Ishikawa (cell line): ENCODE measurements around the gene UROD.

Experiments used
- EGR1 ChIP-seq: IDR thresholded peaks from 2 replicates; pipeline ENCODE4 v1.6.1; 2012
- EP300 ChIP-seq: IDR thresholded peaks from 2 replicates; pipeline ENCODE4 v1.6.1; 2012; ENCODE audit warnings: borderline replicate concordance
- FOXM1 ChIP-seq: IDR thresholded peaks from 2 replicates; pipeline ENCODE4 v1.6.1; 2012; ENCODE audit warnings: low read depth, borderline replicate concordance
- NFIC ChIP-seq: IDR thresholded peaks from 2 replicates; pipeline ENCODE4 v1.6.1; 2012
- RAD21 ChIP-seq: IDR thresholded peaks from 2 replicates; pipeline ENCODE4 v1.6.1; 2012; ENCODE audit warnings: low read depth
- REST ChIP-seq: IDR thresholded peaks from 2 replicates; pipeline ENCODE4 v1.6.1; 2012; ENCODE audit warnings: low read depth, mild to moderate bottlenecking
- TAF1 ChIP-seq: IDR thresholded peaks from 2 replicates; pipeline ENCODE4 v1.6.1; 2012; ENCODE audit warnings: low read depth, mild to moderate bottlenecking
- TCF12 ChIP-seq: IDR thresholded peaks from 2 replicates; pipeline ENCODE4 v1.6.1; 2012; ENCODE audit warnings: low read depth
- YY1 ChIP-seq: IDR thresholded peaks from 2 replicates; pipeline ENCODE4 v1.6.1; 2012; ENCODE audit warnings: low read depth
- ZBTB7A ChIP-seq: IDR thresholded peaks from 2 replicates; pipeline ENCODE4 v1.6.1; 2012; ENCODE audit warnings: low read depth

- TF ChIP-seq YY1 (no peak), TCF12 (no peak), EP300 (no peak), NFIC (no peak), TAF1 (no peak), REST (no peak), RAD21 (no peak), FOXM1 (no peak), EGR1 (no peak), ZBTB7A (no peak)
Observed at GRCh38 chr1:44999232-44999631, 12.8 kb upstream of the UROD start.
